ENCODE data around the gene MYL1. TPM values are rescaled to one million over a fixed set of nuclear protein-coding genes. Genes with fewer than 3 reads are reported as not detected.

Gene MYL1
- total and polyA plus RNA-seq, 2 of the 8 experiments (the other 6 are each of a cell fraction or from before 2014, with no cell fraction given) = not detected

- Histone ChIP-seq H2BK5ac (ENCODE audit: low read depth, low read length) (no peak overlapping the region), H3K4ac (replicated peaks; ENCODE audit: insufficient read length, low read depth, low read length) (no peak overlapping the region), H3K79me2 (ENCODE audit: control insufficient read depth in 1 of 2, insufficient read depth in 2 of 2, low read length in 2 of 2) (no peaks in the 10 kb centered on the region), H2AFZ (ENCODE audit: low read length) (peak overlapping the region; percentile 82), H3K9me3 (ENCODE audit: insufficient read depth in 2 of 2, low read depth in 1 of 2, low read length in 1 of 2) (no peaks in the 10 kb centered on the region), H3K4me2 (ENCODE audit: insufficient read depth in 1 of 2, low read depth in 2 of 2, low read length in 2 of 2) (no peak overlapping the region), H3K14ac (ENCODE audit: insufficient read length) (no peak overlapping the region), H4K5ac (ENCODE audit: insufficient read length, low read depth, low read length) (no peak overlapping the region), H3K27me3 (replicated peaks in 1 of 4; ENCODE audit: control insufficient read depth in 3 of 4, extremely low read depth in 1 of 4, insufficient read depth in 3 of 4, low read length in 3 of 4) (no peaks in the 10 kb centered on the region), H3K79me1 (ENCODE audit: low read depth, low read length) (no peaks in the 10 kb centered on the region), H4K20me1 (replicated peaks in 1 of 2; ENCODE audit: control insufficient read depth in 1 of 2, insufficient read depth in 2 of 2, low read length in 2 of 2) (no peaks in the 10 kb centered on the region), H2AK5ac (ENCODE audit: low read depth, low read length) (no peak overlapping the region), H3K36me3 (ENCODE audit: control insufficient read depth in 2 of 4, insufficient read depth in 4 of 4, low read length in 3 of 4) (no peaks in the 10 kb centered on the region), H2BK12ac (ENCODE audit: low read depth, low read length) (no peak overlapping the region), H3K56ac (replicated peaks; ENCODE audit: insufficient read length, low read depth, low read length) (no peak overlapping the region), H4K91ac (replicated peaks; ENCODE audit: insufficient read length, low read length) (no peak overlapping the region), H2BK120ac (replicated peaks; ENCODE audit: low read depth, low read length) (no peak overlapping the region), H3K18ac (ENCODE audit: extremely low read depth, low read length) (no peak overlapping the region), H3K23ac (ENCODE audit: insufficient read length) (no peak overlapping the region), H3K4me3 (ENCODE audit: extremely low read depth in 1 of 4, insufficient read depth in 2 of 4, low read depth in 3 of 4, low read length in 4 of 4) (no peak overlapping the region), H3K27ac (ENCODE audit: low read depth, low read length) (no peak overlapping the region), H2BK15ac (ENCODE audit: low read length) (no peak overlapping the region), H3K9ac (replicated peaks in 1 of 4; ENCODE audit: extremely low read depth in 1 of 4, low read depth in 3 of 4, low read length in 3 of 4) (no peak overlapping the region), H2BK20ac (ENCODE audit: low read length) (no peak overlapping the region), H4K8ac (ENCODE audit: extremely low read depth, insufficient read depth, low read length) (no peak overlapping the region), H3K4me1 (replicated peaks in 1 of 4; ENCODE audit: control insufficient read depth in 3 of 4, insufficient read depth in 4 of 4, low read length in 3 of 4) (peaks cover 0 to 3% (median 0%) of the 10 kb centered on the region in 4 experiments; a peak in 1 of 7 replicates), H3K23me2 (ENCODE audit: low read depth, low read length) (no peaks in the 10 kb centered on the region)
- 79% methylated on average over 7 of the region's 7 CpGs; no CpG with 5 or more reads in 1 of the 2 experiments for WGBS, 2 experiments (ENCODE audit: extremely low coverage in 1 of 2, insufficient coverage in 1 of 2, insufficient read length in 1 of 2, insufficient replicate concordance in 2 of 2, low coverage in 1 of 2, low lambda C conversion rate in 2 of 2, missing lambda C conversion rate in 1 of 2)
- no peak for FAIRE-seq
- ChIA-PET POLR2A (ENCODE audit: partially characterized antibody) (no interaction called here), CTCF (ENCODE audit: partially characterized antibody) (interaction anchor here (0.7 to 0.8 kb wide), 2 partner anchors 250 to 275 kb away, joined by 3 read pairs; no protein-coding TSS in a partner anchor)
- DNase-seq (ENCODE audit: low read depth in 1 of 2, low spot score in 2 of 2) = no peak
- TF ChIP-seq CEBPB (IDR thresholded peaks at IDR 0.05; ENCODE audit: low read depth, low read length) = no peak
- TF ChIP-seq CBX5 (IDR thresholded peaks at IDR 0.05; ENCODE audit: low read depth, low read length) = no peak
- no peak for TF ChIP-seq BCL11A (IDR thresholded peaks at IDR 0.05; ENCODE audit: low read depth in 2 of 2, low read length in 2 of 2)
- TF ChIP-seq CTBP2 (IDR thresholded peaks at IDR 0.05; ENCODE audit: borderline replicate concordance, insufficient read depth, insufficient read length, low read length) = no peak
- no peak for TF ChIP-seq ATF3 (IDR thresholded peaks at IDR 0.05; ENCODE audit: insufficient read depth, low read depth, low read length)
- TF ChIP-seq RBBP5 (IDR thresholded peaks at IDR 0.05; ENCODE audit: borderline replicate concordance, low read depth, low read length) = no peak
- no peak for TF ChIP-seq FOSL1 (IDR thresholded peaks at IDR 0.05; ENCODE audit: insufficient read depth, low read depth, low read length)
Measured at GRCh38 chr2:210252699-210253606, 62.0 kb downstream of the MYL1 start.

Measured in H1 (cell line).